Heart left ventricle (tissue), 16 donors: Measurements from ENCODE around the gene CBX2. TPM values are rescaled to one million over a fixed set of nuclear protein-coding genes. Genes with fewer than 3 reads are reported as not detected.

Experiments
- ATAC-seq, 4 donors: fragments of 200-7000 bp; cut with Tn5 transposase; one replicate each; pipeline ENCODE4 v1.9.1; 2020 to 2022; ENCODE audit warnings: moderate library complexity in 4 of 4, mild to moderate bottlenecking in 3 of 4, moderate number of reproducible peaks in 1 of 4
- DNase-seq, 5 donors: peaks; one replicate each; pipeline ENCODE4 v3.0.0-alpha.2; 2020
- H3K27ac ChIP-seq, 12 donors: fragments of 200-600 bp; sonication (generic) in 4 of 12; one replicate each; pipeline versions ENCODE4 v1.5.0 to v1.8.0; 2016 to 2022; ENCODE audit warnings: mild to moderate bottlenecking in 2 of 12
- H3K27me3 ChIP-seq, 9 donors: fragments of 200-600 bp; sonication (generic) in 2 of 9; one replicate each; pipeline versions ENCODE4 v1.5.1 to v1.8.0; 2016 to 2022; ENCODE audit warnings: mild to moderate bottlenecking in 3 of 9
- H3K36me3 ChIP-seq, 9 donors: fragments of 200-600 bp; sonication (generic) in 2 of 9; one replicate each; pipeline versions ENCODE4 v1.5.0 to v1.8.0; 2018 to 2022; ENCODE audit warnings: mild to moderate bottlenecking in 2 of 9
- H3K4me1 ChIP-seq, 12 donors: fragments of 200-600 bp; sonication (generic) in 4 of 12; one replicate each; pipeline versions ENCODE4 v1.5.0 to v1.8.0; 2016 to 2022; ENCODE audit warnings: mild to moderate bottlenecking in 3 of 12
- H3K4me3 ChIP-seq, 12 donors: fragments of 200-600 bp; sonication (generic) in 4 of 12; one replicate each; pipeline versions ENCODE4 v1.5.0 to v1.8.0; 2017 to 2022; ENCODE audit warnings: mild to moderate bottlenecking in 9 of 12, moderate library complexity in 4 of 12
- H3K9me3 ChIP-seq, 12 donors: fragments of 200-600 bp; sonication (generic) in 4 of 12; one replicate each; pipeline versions ENCODE4 v1.5.0 to v1.8.0; 2016 to 2022; ENCODE audit warnings: mild to moderate bottlenecking in 1 of 12
- CTCF ChIP-seq, 12 donors: fragments of 200-600 bp; sonication (generic) in 4 of 12; IDR thresholded peaks; one replicate each; pipeline versions ENCODE4 v1.5.0 to v1.8.0; 2018 to 2022; ENCODE audit warnings: antibody characterized with exemption in 12 of 12, mild to moderate bottlenecking in 5 of 12
- POLR2A ChIP-seq, 2 donors: fragments of 450-650 bp; IDR thresholded peaks; one replicate each; pipeline ENCODE4 v1.6.1; 2017; ENCODE audit warnings: antibody characterized with exemption in 2 of 2, mild to moderate bottlenecking in 2 of 2, moderate library complexity in 2 of 2
- whole genome bisulfite sequencing, 4 donors: extraction: QIAGEN DNeasy Blood & Tissue Kit in 2 of 4; methylation state at CpG; one replicate each; pipeline versions ENCODE4 v1.1.5 to v1.1.7; 2013 to 2018; 5-methylcytosine and 5-hydroxymethylcytosine counted together
- intact Hi-C, 10 donors: fragments of 100-400 bp; cut with DNase I; formaldehyde crosslinking; loops; one replicate each; pipeline versions ENCODE4 v1.11.1 to v1.14.2; 2022
- polyA plus RNA-seq, 2 donors: library from polyadenylated mRNA; stranded (reverse); fragments of 200-250 nt; gene quantifications; one replicate each; pipeline ENCODE4 v1.2.3, GENCODE V29; 2013
- total RNA-seq, 9 donors: library from RNA; depleted of rRNA in 2 of 9; stranded (reverse); fragments of >200 nt in 2 of 9; fragmentation: NEBNext Ultra II Directional in 3 of 9; extraction: Animal tissue kit (Norgen Biotek cat#: 25700) in 3 of 9; gene quantifications; one replicate each; pipeline versions ENCODE4 v1.1.0 to v1.2.4, GENCODE V29; 2016 to 2023
- donor health status: ischemic (EF 13 %, LVEDD 7.1; RV severe dilation, severe dysfunction).
- donor health status: healthy with polysubstance abuse.
- donor health status: DM: no; HTN: yes; CAD: no.
- donor health status: DM: no; HTN: no; CAD: no.
- donor health status: ischemic (EF 25% LVEDD 6.9; RV normal size, moderate dysfunction).
- donor health status: ischemic (EF 25% LVEDD 5.7; RV mildly dilated, moderate dysfunction).
- donor health status: healthy.
- donor health status: DM: yes; HTN: yes; CAD: no.
- donor health status: ischemic (EF 35%, LVEDD 5.7; RV mildly dilated, moderate dysfunction).
- donor health status: nonischemic (EF 11% LVEDD 7.7; RV severe dilation, severe dysfunction).
- donor health status: DM: yes; HTN: yes; CAD: no.
- donor health status: PGD.
- donor health status: ischemic (EF 29% LVEDD 5.4; RV normal size, mild dysfunction).
- donor health status: nonischemic (EF 23%, LVEDD 6.1; RV moderate dilation, normal function).

Gene CBX2
- total and polyA plus RNA-seq, 11 donors = 2.4 to 4.3 (median 3.1) TPM

- intact Hi-C loops = loop anchor here in 2 of 10 donors (5.0 kb wide), 1 partner anchor 37 kb away; no protein-coding TSS in a partner anchor
- Histone ChIP-seq H3K36me3 (peaks cover 0 to 2% (median 0%) of the 10 kb centered on the region in 9 donors), H3K4me1 (peaks cover 0 to 38% (median 17%) of the 10 kb centered on the region in 12 donors), H3K27ac (peak overlapping the region in 1 of 12 donors; percentile 82), H3K4me3 (peak overlapping the region in 11 of 12 donors; percentile 47 to 96 (median 76)), H3K27me3 (peaks cover 0 to 58% (median 5%) of the 10 kb centered on the region in 9 donors), H3K9me3 (no peaks in the 10 kb centered on the region)
- no peak for ATAC-seq
- WGBS, 4 donors = 31 to 42% (median 35%) methylated on average over 10 to 17 of the region's 17 CpGs
- TF ChIP-seq CTCF (IDR thresholded peaks at IDR 0.05) = no peak
- TF ChIP-seq POLR2A (IDR thresholded peaks at IDR 0.05) = no peak
- peak in 1 of 5 donors; percentile 47 for DNase-seq
Observed at GRCh38 chr17:79779084-79779529, 1.2 kb downstream of the CBX2 start.

- H3K36me3 ChIP-seq = peaks cover 0 to 7% (median 0%) of the 10 kb centered on the region in 9 donors
- TF ChIP-seq POLR2A (IDR thresholded peaks at IDR 0.05) (no peak), CTCF (IDR thresholded peaks at IDR 0.05) (no peak)
- peak overlapping the region in 1 of 12 donors; percentile 73 for H3K4me3 ChIP-seq
- DNase-seq (peak in 1 of 5 donors; percentile 21), ATAC-seq (no peak)
- 85 to 93% (median 90%) methylated on average over 10 of the region's 10 CpGs for WGBS, 4 donors
- intact Hi-C loops = loop anchor here in 4 of 10 donors (5.0 to 10.0 kb wide), 3 partner anchors 38 to 215 kb away; no protein-coding TSS in a partner anchor
- H3K9me3 ChIP-seq = no peaks in the 10 kb centered on the region
- no peak overlapping the region for H3K27ac ChIP-seq
- peaks cover 0 to 38% (median 17%) of the 10 kb centered on the region in 12 donors for H3K4me1 ChIP-seq
- peaks cover 0 to 53% (median 5%) of the 10 kb centered on the region in 9 donors for H3K27me3 ChIP-seq
Observed at GRCh38 chr17:79779661-79780365, 1.9 kb downstream of the CBX2 start.

- no peak for TF ChIP-seq POLR2A (IDR thresholded peaks at IDR 0.05)
- TF ChIP-seq CTCF (IDR thresholded peaks at IDR 0.05) = no peak
- Histone ChIP-seq H3K4me1 (peaks cover 0 to 43% (median 19%) of the 10 kb centered on the region in 12 donors), H3K27me3 (peaks cover 0 to 42% (median 2%) of the 10 kb centered on the region in 9 donors), H3K4me3 (no peak overlapping the region), H3K36me3 (peaks cover 0 to 7% (median 0%) of the 10 kb centered on the region in 9 donors), H3K9me3 (no peaks in the 10 kb centered on the region), H3K27ac (no peak overlapping the region)
- ATAC-seq (no peak), DNase-seq (peak in 1 of 5 donors; percentile 19)
- intact Hi-C loops = loop anchor here in 2 of 10 donors (10.0 kb wide), 2 partner anchors 134 to 214 kb away; no protein-coding TSS in a partner anchor
- 69 to 79% (median 71%) methylated on average over 10 to 12 of the region's 12 CpGs for WGBS, 4 donors
Observed at GRCh38 chr17:79781012-79781650, 3.2 kb downstream of the CBX2 start.
